ENCODE results near the gene RECQL5. TPM values are rescaled to one million over a fixed set of nuclear protein-coding genes. Genes with fewer than 3 reads are reported as not detected.
"Not testable (repeated sequence)": the region's sequence is repeated elsewhere in the genome, so short reads cannot be mapped to it uniquely, and the experiment has no call there.

Gene RECQL5
- total RNA-seq, 3 donors from 2014 or later (not counting 1 experiment from before 2014, with no cell fraction given): 33.4 to 39.1 (median 34.3) TPM

DNA sequence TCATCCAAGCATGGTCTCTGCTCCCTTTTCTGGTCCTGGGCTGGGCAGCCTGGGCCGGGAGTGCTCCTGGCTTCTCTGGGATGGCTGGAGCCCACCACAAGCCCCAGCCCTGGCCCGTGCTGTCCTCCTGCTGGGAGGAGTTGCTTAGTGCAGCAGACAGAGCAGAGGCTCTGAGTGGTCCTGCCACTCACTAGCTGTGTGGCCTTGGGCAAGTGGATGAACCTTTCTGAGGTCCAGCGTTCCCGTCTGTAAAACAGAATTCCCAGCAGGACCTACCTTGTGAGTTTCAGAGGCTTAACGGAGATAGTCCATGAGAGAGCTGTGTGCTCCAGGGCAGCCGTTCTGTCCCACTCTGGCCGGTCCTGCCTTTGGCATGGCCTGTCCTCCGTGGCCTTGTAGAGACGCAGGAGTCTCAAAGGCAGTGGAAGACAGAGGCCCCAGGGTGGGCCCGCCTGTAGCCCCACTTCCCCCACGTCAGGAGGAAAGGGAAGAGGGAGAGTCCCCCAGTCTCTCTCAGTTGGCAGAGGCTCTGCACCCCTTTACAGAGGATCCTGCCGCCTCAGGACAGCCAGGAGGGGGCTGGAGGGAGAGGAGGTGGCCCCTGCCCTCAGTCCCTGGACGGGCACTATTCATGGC lies 71.6 kb downstream of the RECQL5 start:
- intact Hi-C loops (cut with micrococcal nuclease): no loop called here
- Histone ChIP-seq H3K36me3 (ENCODE audit: control insufficient read depth, insufficient read depth, low read length) (peaks cover 5% of the 10 kb centered on the region), H3K4me3 (ENCODE audit: low read length) (no peak overlapping the region), H3K27ac (ENCODE audit: low read length) (no peak overlapping the region), H3K27me3 (ENCODE audit: control insufficient read depth, insufficient read depth, low read length) (no peaks in the 10 kb centered on the region), H3K4me1 (ENCODE audit: control insufficient read depth, insufficient read depth, low read length) (peaks cover 5% of the 10 kb centered on the region), H3K9me3 (ENCODE audit: control insufficient read depth, insufficient read depth, low read length) (no peaks in the 10 kb centered on the region)
- Mint-ChIP-seq H3K4me3 (no peak overlapping the region), H3K36me3 (no peaks in the 10 kb centered on the region), H3K27ac (peak overlapping the region in 1 of 2 donors; percentile 22), H3K27me3 (ENCODE audit: low read depth in 2 of 2) (no peaks in the 10 kb centered on the region), H3K9me3 (no peaks in the 10 kb centered on the region), H3K4me1 (peaks cover 7 to 9% of the 10 kb centered on the region in 2 donors)
- WGBS (ENCODE audit: insufficient coverage): 93% methylated on average over 13 of the region's 13 CpGs
- DNase-seq: no peak
- no peak for ATAC-seq
- TF ChIP-seq CTCF (IDR thresholded peaks at IDR 0.05): no peak

DNA sequence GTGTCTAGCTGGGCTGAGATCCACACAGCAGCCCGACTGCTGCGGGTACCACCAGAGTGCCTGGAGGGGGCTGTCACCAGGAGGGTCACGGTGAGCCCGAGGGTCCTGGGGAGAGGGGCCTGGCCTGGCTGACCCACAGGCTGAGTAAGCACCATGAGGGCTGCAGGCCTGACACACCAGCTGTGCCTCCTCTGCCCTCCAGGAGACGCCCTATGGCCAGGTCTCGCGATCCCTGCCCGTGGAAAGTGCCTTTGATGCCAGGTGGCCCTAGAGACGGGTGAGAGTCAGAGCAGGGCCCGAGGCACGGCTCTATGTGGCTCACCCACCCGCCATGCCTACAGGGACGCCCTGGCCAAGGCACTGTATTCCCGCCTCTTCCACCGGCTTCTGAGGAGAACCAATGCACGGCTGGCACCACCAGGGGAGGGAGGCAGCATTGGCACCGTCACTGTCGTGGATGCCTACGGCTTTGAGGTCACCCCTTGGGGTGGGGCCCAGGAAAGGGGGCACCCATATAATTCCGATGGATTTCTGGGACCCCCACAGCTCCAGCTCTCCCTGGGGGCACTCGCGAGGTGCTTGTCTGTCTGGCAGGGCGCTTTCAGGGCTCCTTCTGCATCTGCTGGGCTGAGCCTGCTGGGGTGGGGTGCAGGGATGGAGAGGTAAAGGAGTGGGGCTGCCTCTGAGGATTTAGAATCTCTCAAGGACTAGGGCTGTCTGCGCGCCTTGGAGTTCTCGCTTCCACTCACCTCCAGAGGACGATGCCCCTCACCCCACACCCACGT lies 72.3 kb downstream of the RECQL5 start:
- H3K27ac ChIP-seq (ENCODE audit: low read length): no peak overlapping the region
- no peaks in the 10 kb centered on the region for H3K9me3 Mint-ChIP-seq
- peaks cover 7 to 12% of the 10 kb centered on the region in 2 donors for H3K4me1 Mint-ChIP-seq
- H3K36me3 ChIP-seq (ENCODE audit: control insufficient read depth, insufficient read depth, low read length): peaks cover 5% of the 10 kb centered on the region
- peak overlapping the region in 1 of 2 donors; percentile 22 for H3K27ac Mint-ChIP-seq
- H3K27me3 Mint-ChIP-seq (ENCODE audit: low read depth in 2 of 2): no peaks in the 10 kb centered on the region
- intact Hi-C loops (cut with micrococcal nuclease): no loop called here
- no peaks in the 10 kb centered on the region for H3K36me3 Mint-ChIP-seq
- no peak for ATAC-seq
- no peaks in the 10 kb centered on the region for H3K27me3 ChIP-seq (ENCODE audit: control insufficient read depth, insufficient read depth, low read length)
- TF ChIP-seq CTCF (IDR thresholded peaks at IDR 0.05): no peak
- H3K4me3 Mint-ChIP-seq: no peak overlapping the region
- no peak overlapping the region for H3K4me3 ChIP-seq (ENCODE audit: low read length)
- H3K4me1 ChIP-seq (ENCODE audit: control insufficient read depth, insufficient read depth, low read length): peaks cover 12% of the 10 kb centered on the region
- H3K9me3 ChIP-seq (ENCODE audit: control insufficient read depth, insufficient read depth, low read length): no peaks in the 10 kb centered on the region
- DNase-seq: no peak
- WGBS (ENCODE audit: insufficient coverage): 91% methylated on average over 28 of the region's 28 CpGs

GRCh38 chr17:75593430-75593829 lies 73.5 kb downstream of the RECQL5 start:
- ATAC-seq; H3K36me3 Mint-ChIP-seq; H3K27me3 ChIP-seq (ENCODE audit: control insufficient read depth, insufficient read depth, low read length); DNase-seq; H3K9me3 Mint-ChIP-seq; H3K9me3 ChIP-seq (ENCODE audit: control insufficient read depth, insufficient read depth, low read length); H3K27ac ChIP-seq (ENCODE audit: low read length); H3K4me3 Mint-ChIP-seq; H3K27me3 Mint-ChIP-seq (ENCODE audit: low read depth in 2 of 2); H3K4me3 ChIP-seq (ENCODE audit: low read length); H3K27ac Mint-ChIP-seq; H3K36me3 ChIP-seq (ENCODE audit: control insufficient read depth, insufficient read depth, low read length); intact Hi-C loops (cut with micrococcal nuclease): not testable (repeated sequence)
- peaks cover 19% of the 10 kb centered on the region for H3K4me1 ChIP-seq (ENCODE audit: control insufficient read depth, insufficient read depth, low read length)
- H3K4me1 Mint-ChIP-seq: peaks cover 7 to 16% of the 10 kb centered on the region in 2 donors
- WGBS (ENCODE audit: insufficient coverage): 87% methylated on average over 7 of the region's 9 CpGs

DNA sequence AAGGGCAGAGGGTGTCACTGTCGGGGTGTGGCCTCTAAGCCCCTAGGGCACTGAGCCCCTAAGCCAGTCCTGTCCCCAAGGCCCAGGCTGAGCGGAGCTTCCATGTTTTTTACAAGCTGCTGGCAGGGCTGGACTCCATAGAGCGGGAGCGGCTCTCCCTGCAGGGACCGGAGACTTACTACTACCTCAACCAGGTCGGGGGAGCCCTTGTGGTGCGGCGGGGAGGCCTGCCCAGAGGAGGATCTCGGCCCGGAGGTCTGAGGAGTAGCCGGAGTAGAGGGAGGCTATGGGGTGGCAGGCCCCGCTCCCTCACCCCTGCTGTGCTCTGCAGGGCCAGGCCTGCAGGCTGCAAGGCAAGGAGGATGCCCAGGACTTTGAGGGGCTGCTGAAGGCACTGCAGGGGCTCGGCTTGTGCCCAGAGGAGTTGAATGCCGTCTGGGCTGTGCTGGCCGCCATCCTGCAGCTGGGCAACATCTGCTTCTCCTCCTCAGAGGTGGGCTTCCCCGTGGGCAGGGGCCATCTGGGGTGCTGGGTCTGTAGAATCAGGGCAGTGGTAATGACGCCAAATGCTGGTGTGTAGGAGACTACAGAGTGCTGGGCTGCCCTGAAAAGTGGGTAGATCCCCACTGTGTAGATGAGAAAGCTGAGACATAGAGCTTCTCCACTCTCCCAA lies 74.5 kb downstream of the RECQL5 start:
- H3K36me3 Mint-ChIP-seq: no peaks in the 10 kb centered on the region
- no peak for DNase-seq
- Histone ChIP-seq H3K36me3 (ENCODE audit: control insufficient read depth, insufficient read depth, low read length) (peaks cover 5% of the 10 kb centered on the region), H3K4me1 (ENCODE audit: control insufficient read depth, insufficient read depth, low read length) (peaks cover 24% of the 10 kb centered on the region), H3K27me3 (ENCODE audit: control insufficient read depth, insufficient read depth, low read length) (no peaks in the 10 kb centered on the region), H3K4me3 (ENCODE audit: low read length) (no peak overlapping the region), H3K9me3 (ENCODE audit: control insufficient read depth, insufficient read depth, low read length) (no peaks in the 10 kb centered on the region), H3K27ac (ENCODE audit: low read length) (no peak overlapping the region)
- intact Hi-C loops (cut with micrococcal nuclease): no loop called here
- ATAC-seq: no peak
- no peak overlapping the region for H3K27ac Mint-ChIP-seq
- H3K4me1 Mint-ChIP-seq: peaks cover 7 to 20% of the 10 kb centered on the region in 2 donors
- WGBS (ENCODE audit: insufficient coverage): 96% methylated on average over 17 of the region's 17 CpGs
- no peak overlapping the region for H3K4me3 Mint-ChIP-seq
- TF ChIP-seq CTCF (IDR thresholded peaks at IDR 0.05): no peak
- H3K27me3 Mint-ChIP-seq (ENCODE audit: low read depth in 2 of 2): no peaks in the 10 kb centered on the region
- H3K9me3 Mint-ChIP-seq: no peaks in the 10 kb centered on the region
